Thoracic aorta (tissue), 2 donors: ENCODE data around the gene RAC3. TPM values are rescaled to one million over a fixed set of nuclear protein-coding genes. Genes with fewer than 3 reads are reported as not detected.

Experiments
- ATAC-seq: fragments of 150-250 bp; one replicate; pipeline ENCODE4 v1.8.0; 2017; ENCODE audit warnings: low read depth; ENCODE audit not compliant: insufficient number of reproducible peaks, low FRiP score
- DNase-seq: peaks from one replicate; pipeline ENCODE4 v3.0.0-alpha.2; 2020; ENCODE audit warnings: low spot score
- H3K27ac ChIP-seq, 2 donors: fragments of 200-600 bp; sonication (generic); 1 replicate in 1 of 2; 2 replicates in 1 of 2; pipeline ENCODE4 v1.5.1; 2016; ENCODE audit warnings: mild to moderate bottlenecking in 2 of 2, moderate library complexity in 2 of 2
- H3K27me3 ChIP-seq: fragments of 200-600 bp; sonication (generic); replicated peaks from 2 replicates; pipeline ENCODE4 v1.6.0; 2016; ENCODE audit warnings: mild to moderate bottlenecking; ENCODE audit not compliant: insufficient read depth
- H3K36me3 ChIP-seq: fragments of 200-600 bp; sonication (generic); one replicate; pipeline ENCODE4 v1.5.1; 2016
- H3K4me1 ChIP-seq, 2 donors: fragments of 200-600 bp; sonication (generic); 1 replicate in 1 of 2; 2 replicates in 1 of 2; pipeline versions ENCODE4 v1.5.1 to v1.6.0; 2016; ENCODE audit warnings: low read depth in 2 of 2, mild to moderate bottlenecking in 1 of 2; ENCODE audit not compliant: control insufficient read depth in 1 of 2
- H3K4me3 ChIP-seq: fragments of 200-600 bp; sonication (generic); 2 replicates; pipeline ENCODE4 v1.5.1; 2016; ENCODE audit warnings: mild to moderate bottlenecking
- H3K9me3 ChIP-seq: fragments of 200-600 bp; sonication (generic); 2 replicates; pipeline ENCODE4 v1.5.1; 2016
- total RNA-seq, 2 donors: library from RNA; depleted of rRNA; stranded (reverse); fragments of >200 nt; gene quantifications; one replicate each; pipeline versions ENCODE4 v1.1.0 to v1.2.3, GENCODE V29; 2016
- TF ChIP-seq, protein P1 (sequence below): fragments of 200-600 bp; sonication (generic); IDR thresholded peaks from one replicate; pipeline ENCODE4 v1.5.1; 2019; ENCODE audit warnings: antibody characterized with exemption

The RAC3 gene
- total RNA-seq, 2 donors from 2014 or later: 1.8 TPM; not detected in 1

DNA sequence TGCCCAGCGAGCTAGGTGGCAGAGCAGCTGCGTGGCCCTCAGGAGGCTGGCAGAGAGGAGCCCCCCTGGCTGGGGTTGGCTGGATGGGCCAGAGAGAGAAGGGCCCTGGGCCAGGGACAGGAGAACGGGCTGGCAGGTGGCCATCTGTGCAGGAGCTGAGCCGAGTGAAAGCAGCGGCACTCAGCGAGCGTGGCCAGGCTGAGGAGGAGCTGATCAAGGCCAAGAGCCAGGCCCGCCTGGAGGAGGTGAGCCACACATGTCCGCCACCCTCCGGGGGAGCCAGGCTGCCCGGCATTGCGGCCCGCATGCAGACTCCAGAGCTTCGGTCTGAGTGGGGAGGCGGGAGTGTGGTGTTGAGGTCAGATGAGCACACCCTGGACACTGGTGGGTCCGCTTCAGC, 2.1 kb upstream of the RAC3 start:
- TF ChIP-seq, protein P1, sequence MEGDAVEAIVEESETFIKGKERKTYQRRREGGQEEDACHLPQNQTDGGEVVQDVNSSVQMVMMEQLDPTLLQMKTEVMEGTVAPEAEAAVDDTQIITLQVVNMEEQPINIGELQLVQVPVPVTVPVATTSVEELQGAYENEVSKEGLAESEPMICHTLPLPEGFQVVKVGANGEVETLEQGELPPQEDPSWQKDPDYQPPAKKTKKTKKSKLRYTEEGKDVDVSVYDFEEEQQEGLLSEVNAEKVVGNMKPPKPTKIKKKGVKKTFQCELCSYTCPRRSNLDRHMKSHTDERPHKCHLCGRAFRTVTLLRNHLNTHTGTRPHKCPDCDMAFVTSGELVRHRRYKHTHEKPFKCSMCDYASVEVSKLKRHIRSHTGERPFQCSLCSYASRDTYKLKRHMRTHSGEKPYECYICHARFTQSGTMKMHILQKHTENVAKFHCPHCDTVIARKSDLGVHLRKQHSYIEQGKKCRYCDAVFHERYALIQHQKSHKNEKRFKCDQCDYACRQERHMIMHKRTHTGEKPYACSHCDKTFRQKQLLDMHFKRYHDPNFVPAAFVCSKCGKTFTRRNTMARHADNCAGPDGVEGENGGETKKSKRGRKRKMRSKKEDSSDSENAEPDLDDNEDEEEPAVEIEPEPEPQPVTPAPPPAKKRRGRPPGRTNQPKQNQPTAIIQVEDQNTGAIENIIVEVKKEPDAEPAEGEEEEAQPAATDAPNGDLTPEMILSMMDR: no peak
- H3K36me3 ChIP-seq: no peaks in the 10 kb centered on the region
- H3K4me1 ChIP-seq: peaks cover 8 to 16% of the 10 kb centered on the region in 2 donors
- no peaks in the 10 kb centered on the region for H3K27me3 ChIP-seq
- no peaks in the 10 kb centered on the region for H3K9me3 ChIP-seq
- H3K27ac ChIP-seq: no peak overlapping the region
- no peak overlapping the region for H3K4me3 ChIP-seq
- ATAC-seq: no peak
- no peak for DNase-seq

DNA sequence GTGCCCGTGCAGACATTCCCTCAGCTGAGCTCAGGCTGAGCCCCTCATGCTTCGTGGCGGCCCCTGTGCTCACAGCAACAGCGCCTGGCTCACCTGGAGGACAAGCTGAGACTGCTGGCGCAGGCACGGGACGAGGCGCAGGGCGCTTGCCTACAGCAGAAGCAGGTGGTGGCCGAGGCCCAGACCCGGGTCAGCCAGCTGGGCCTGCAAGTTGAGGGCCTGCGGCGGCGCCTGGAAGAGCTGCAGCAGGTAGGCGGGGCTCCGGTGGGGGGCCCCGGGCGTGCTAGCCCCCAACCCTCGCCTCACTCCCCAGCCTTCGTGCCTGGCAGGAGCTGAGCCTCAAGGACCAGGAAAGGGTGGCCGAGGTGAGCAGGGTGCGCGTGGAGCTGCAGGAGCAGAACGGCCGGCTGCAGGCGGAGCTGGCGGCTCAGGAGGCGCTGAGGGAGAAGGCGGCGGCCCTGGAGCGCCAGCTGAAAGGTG, 1.4 kb upstream of the RAC3 start:
- peak overlapping the region; percentile 74 for H3K4me3 ChIP-seq
- no peak overlapping the region for H3K27ac ChIP-seq
- H3K36me3 ChIP-seq: no peaks in the 10 kb centered on the region
- TF ChIP-seq, protein P1: no peak
- H3K9me3 ChIP-seq: no peaks in the 10 kb centered on the region
- no peaks in the 10 kb centered on the region for H3K27me3 ChIP-seq
- H3K4me1 ChIP-seq: peaks cover 8 to 15% of the 10 kb centered on the region in 2 donors
- ATAC-seq: no peak
- no peak for DNase-seq

DNA sequence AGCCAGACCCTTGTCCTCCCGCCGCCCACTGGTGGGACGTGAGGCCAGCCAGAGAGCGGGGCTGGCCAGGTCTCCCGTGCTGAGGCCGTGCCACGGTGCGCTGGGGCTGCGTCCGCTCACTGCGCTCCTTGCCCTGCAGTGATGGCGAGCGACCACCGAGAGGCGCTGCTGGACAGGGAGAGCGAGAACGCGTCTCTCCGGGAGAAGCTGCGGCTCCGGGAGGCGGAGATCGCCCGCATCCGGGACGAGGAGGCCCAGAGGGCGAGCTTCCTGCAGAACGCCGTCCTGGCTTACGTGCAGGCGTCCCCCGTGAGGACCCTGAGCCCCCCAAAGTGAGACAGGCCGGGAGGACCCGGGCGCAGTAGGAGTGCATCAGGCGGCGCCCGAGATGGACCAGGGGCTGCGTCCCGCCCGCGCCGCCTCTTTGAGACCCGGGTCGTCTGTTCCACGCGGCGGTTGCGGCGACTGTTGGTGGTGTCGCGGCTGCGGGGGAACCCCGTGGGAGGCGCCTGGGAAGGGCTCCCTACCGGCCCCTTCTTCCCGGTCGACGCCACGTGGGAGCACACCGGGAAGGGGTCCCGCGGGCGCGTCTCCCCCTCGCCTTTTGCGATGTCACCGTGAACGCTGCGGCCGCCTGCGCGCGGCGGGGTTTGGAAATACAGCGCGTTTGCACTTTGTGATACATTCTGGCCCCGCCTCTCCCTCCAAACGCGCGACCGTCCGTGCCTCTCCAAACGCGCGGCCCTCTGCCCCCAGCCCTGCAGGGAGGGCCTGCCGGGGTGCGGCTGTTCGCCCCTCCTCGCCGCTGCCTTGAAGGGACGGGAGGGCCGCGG, 792 bp upstream of the RAC3 start:
- ATAC-seq (peak; percentile 56), DNase-seq (no peak)
- H3K4me1 ChIP-seq: peaks cover 8 to 16% of the 10 kb centered on the region in 2 donors
- H3K27me3 ChIP-seq: no peaks in the 10 kb centered on the region
- TF ChIP-seq, protein P1: peak; percentile 92
- no peaks in the 10 kb centered on the region for H3K36me3 ChIP-seq
- H3K27ac ChIP-seq: no peak overlapping the region
- H3K4me3 ChIP-seq: peak overlapping the region; percentile 74
- H3K9me3 ChIP-seq: no peaks in the 10 kb centered on the region

DNA sequence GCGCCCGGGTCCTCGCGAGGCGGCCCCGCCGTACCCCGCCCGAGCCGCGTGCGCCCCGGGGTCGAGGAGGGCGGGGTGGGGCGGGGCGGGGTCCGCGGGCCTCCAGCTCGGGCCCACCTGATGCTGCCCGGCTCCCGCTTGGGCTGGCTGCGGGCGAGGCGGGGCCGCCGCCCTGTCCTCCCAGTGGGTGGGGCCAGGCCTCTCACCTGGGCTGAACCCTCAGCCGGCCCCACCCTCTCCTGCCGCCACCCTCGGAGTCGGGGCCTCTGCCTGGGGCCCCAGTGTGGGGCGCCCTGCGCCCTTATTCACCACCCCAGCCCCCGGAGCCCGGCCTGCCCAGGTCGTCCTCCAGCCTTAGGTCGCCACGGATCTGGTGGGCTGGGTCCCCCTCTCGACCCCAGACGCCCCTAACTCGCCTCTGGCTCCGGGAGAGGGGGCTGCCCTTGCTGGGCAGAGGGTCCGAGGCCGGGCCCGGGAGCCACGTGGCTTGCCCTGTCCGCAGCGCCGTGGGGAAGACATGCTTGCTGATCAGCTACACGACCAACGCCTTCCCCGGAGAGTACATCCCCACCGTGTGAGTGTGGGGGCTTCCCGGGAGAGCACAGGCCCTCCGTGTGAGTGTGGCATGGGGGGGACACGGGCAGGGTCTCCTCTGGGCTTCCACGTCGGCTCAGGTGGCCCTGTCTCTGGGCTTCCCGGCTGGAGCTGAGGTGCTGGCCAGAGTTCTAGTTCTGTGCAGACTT, 578 bp downstream of the RAC3 start:
- no peak for DNase-seq
- H3K4me1 ChIP-seq: peaks cover 13 to 30% of the 10 kb centered on the region in 2 donors
- no peak overlapping the region for H3K27ac ChIP-seq
- no peaks in the 10 kb centered on the region for H3K27me3 ChIP-seq
- no peaks in the 10 kb centered on the region for H3K36me3 ChIP-seq
- peak overlapping the region; percentile 42 for H3K4me3 ChIP-seq
- TF ChIP-seq, protein P1: no peak
- no peak for ATAC-seq
- no peaks in the 10 kb centered on the region for H3K9me3 ChIP-seq
